CD4-positive, alpha-beta T cell treated with Interleukin-6 at 100 ng/mL for 8 hours (primary cell): ENCODE measurements around the gene ZNF609.

Experiments used
- DNase-seq: peaks from one replicate; pipeline ENCODE4 v3.0.0-alpha.2; 2020; ENCODE audit warnings: mixed read lengths, low spot score

The ZNF609 gene

GRCh38 chr15:64460206-64460723 lies at the start of gene ZNF609:
Gene ZNF609 (plus strand): TSS chr15:64460578. CDS start chr15:64499420, 38,842 bp downstream.
- DNase-seq, result peak; percentile 77

DNA sequence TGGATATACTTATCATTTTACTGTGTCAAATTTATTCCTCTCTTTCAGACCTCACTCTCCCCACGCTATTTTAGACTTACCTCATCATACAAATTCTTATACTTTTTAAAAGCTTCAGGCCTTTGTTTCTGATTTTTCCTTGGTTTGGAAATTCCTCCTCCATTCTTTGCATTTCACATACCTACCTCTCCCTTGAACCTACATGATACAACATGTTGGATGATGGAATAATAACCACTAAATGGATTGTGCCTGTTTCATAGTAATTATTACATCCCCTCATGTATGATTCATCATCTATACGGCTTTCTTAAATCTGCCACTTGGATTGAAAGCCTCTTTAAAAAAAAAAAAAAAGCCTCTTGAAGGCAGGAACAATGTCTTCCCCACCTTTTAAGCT lies 48.2 kb upstream of the ZNF609 start:
- DNase-seq, result no peak

- DNase-seq, result no peak
These were observed 37.7 kb upstream of the ZNF609 start for GRCh38 chr15:64422697-64423096.

DNA sequence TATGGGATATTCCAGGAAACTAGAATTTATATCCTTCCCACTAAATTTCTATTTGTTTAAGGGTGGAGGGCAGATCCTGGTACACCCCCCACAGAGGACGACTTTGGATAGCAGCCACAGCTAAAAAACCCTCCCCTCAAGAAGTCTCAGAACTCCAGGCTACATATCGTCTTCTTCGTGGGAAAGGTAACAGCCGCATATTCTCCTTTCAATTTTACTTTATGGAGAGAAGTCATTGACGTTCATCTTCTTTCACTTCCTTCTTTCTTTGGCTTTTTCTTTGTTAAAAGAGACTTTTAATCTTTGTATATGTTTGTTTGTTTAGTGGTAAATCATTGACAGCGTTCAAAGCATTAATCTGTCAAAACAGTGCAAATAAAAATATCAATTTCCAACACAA lies 36.4 kb upstream of the ZNF609 start:
- no peak for DNase-seq

GRCh38 chr15:64425221-64425620 lies 35.2 kb upstream of the ZNF609 start:
- no peak for DNase-seq

- DNase-seq, result no peak
These were observed 33.4 kb upstream of the ZNF609 start for GRCh38 chr15:64426845-64427465.

DNA sequence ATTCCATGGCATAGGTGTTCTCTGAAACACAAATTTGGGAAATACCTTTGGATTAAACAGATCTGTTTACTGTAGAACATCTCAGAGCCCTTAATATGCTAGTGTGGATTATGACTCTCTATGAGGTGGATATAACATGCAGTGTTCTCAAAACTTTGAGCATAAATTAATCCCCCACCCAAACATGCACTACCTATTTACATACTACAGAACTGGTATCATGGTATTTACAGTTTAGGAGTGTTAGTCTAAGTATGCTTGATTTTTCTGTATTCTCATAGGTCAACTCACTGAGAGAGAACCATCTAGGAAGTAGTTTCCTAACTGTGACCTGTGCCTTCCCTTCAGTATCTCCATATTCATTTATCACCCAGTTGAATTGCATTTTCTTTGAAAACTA lies 30.9 kb upstream of the ZNF609 start:
- DNase-seq, result no peak

DNA sequence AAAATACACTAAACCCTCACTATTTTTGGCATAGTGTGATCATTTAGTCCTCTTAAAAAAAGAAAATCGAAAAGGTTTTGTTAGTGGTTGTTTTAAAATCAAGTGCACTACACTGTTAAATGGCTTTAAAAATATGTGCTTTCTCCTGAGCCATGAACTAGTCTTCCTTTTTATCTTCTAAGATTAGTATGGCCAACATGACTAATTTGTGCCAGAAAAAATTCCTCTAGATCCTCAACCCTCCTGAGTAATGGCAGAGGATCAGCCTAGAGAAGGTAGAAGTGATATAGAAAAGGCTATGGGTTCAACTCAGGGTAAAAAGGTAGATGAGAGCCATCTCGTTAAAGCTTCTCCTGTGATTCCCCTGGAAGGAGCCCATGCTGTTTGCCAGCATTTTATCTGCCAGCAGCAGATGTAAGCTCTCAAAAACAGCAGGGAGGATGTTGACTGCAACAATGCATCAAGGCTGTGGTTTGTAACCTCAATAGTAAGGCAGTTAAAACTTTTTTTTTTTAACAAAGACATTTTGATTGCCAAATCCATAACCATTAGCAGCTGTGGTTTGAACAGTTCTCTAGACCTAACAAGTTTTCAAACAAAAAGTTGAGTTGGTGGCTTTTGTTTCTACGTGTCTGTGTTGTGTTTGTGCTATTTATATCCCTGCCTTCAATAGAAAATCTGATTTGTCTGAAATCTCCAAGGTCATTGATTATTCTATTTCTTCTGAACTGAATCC lies 30.2 kb upstream of the ZNF609 start:
- DNase-seq, result peak; percentile 75

DNA sequence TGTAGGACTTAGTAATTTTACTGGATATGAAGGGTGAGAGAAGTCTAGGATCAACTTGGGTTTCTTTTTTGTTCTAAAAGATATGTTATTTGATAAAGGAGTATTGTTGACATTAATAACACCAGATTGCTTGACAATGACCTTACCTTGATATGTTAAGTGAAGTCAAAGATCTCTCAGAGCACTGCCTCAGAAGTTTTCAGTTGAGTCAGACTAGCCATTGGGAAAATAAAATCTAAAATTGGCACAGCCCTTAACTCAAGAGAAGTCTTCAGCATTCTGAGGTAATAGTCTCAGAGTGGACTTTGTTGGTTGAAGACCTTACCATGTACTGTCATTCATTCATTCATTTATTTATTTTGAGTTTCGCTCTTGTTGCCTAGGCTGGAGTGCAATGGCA lies 22.4 kb upstream of the ZNF609 start:
- DNase-seq, result no peak

DNA sequence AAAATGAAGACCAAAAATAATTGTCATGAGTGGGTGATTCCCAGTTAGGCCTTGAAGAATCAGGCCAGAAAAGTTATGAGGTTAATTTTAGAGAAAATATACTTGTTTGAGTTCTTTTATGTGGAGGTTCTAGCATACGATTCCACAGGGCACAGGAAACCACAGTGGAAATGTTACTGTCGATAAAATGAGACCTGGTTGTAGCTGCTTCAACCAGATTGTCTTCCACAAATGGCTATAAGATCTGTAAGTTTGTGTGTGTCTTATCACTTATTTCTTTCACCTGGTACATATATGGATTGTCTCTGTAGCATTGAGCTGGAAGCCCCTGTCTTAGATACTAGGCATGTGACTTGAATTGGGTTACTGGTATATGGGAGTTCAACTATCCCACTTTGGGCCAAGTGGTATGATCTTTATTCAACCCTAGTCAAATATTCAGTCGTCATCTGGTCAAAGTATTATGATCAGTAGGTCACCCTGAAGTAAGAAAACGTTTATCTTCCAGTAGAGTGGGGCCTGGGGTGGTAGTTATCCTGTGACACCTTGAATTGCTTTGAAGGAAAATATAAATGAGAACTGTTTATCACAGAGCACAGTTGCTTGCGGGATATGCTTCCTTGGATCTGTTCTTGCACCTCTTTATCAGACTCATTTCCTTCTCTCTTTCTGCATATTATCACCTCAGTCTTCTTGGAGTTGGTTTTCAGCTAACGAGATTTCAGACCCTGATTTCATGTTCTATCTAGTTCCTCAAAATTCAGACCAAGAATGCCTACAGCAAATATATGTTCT lies 21.5 kb upstream of the ZNF609 start:
- DNase-seq, result no peak

- no peak for DNase-seq
These were observed 18.5 kb upstream of the ZNF609 start for GRCh38 chr15:64441852-64442251.

DNA sequence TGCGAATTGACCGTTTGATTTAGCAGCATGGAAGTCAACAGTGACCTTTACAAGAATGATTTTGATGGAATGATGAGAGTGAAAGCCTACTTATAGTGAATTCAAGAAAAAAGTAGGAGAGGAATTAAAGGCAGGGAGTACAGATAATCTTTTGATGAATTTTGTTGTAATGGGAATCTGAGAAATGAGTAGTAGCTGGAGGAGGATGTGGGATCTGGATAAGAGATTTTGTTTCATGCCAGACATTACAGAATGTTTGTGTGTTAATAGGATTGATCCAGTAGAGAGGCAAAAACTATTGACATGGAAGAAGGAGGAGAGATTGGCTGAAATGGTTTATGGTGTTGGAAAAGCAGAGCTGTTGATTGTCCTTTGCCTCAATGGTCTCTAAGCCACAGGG lies 17.4 kb upstream of the ZNF609 start:
- DNase-seq, result no peak

DNA sequence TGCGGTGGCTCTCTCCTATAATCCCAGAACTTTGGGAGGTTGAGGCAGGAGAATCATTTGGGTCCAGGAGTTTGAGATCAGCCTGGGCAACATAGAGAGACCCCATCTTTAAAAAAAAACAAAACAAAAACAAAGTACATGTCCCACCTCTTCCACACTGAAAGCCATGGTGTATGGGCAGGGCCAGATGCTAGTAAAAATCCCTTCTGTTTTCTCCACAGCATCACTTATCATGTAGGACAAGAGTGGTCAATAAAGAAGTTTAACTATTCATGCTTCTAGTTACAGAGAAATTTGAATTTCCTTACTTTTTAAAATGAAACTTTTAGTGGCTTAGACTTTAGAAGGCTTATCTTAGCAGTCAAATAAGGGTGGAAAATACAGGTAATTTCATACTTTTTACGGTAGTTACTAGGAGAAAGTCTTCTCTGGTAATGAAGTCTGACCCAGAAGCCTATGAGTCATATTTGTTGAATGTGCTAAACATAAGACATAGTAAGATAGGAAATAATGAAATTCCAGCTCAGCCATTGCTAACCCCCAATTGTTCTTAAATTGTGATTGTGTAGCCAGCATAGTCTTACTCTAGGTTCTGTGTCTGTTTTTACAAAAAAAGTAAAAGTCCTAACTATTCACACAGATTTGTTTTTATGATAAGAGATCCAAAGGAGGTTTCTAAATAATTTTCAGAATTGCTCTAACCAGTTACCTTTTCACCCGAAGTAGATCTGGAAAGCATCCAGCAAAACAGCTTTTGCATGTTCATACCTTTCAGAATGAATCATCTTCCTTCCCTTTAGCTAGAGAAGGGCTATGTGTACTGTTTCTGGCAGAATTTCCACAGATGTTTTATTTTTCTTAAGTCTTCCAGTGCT lies 16.4 kb upstream of the ZNF609 start:
- DNase-seq, result peak; percentile 54

- no peak for DNase-seq
These were observed 15.5 kb upstream of the ZNF609 start for GRCh38 chr15:64444836-64445235.

DNA sequence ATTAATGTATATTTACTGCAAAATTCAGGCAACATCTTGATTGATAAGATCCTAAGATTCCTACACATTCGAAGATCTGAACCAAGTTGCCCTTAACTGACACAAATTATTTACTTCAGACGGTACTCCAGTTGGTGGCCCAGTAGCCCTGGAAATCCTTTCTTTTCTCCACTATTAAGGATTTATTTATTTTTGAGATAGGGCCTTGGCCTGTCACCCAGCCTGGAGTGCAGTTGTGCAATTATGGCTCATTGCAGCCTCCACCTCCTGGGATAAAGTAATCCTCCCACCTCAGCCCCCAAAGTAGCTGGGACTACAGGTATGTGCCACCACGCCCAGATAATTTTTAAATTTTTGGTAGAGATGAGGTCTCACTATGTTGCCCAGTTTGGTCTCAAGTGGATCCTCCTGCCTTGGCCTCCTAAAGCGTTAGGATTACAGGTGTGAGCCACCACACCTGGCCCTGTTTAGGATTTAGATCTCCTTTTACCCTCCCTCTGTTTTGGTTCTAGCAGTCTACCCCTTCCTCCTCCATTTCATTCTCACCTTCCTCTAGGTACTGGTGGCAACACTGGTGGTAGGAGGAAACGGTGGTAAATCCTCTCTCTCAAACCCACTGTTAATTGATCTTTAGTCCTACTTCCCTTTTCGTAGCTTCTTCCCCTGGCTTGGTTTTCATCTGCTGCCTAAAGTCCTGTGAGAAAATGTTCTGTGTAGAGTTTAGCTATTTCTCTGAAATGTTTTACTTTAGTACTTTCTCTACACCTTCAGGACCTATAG lies 12.7 kb upstream of the ZNF609 start:
- DNase-seq, result no peak

GRCh38 chr15:64452988-64453688 lies 7.2 kb upstream of the ZNF609 start:
- DNase-seq, result no peak

GRCh38 chr15:64453689-64454037 lies 6.7 kb upstream of the ZNF609 start:
- no peak for DNase-seq

DNA sequence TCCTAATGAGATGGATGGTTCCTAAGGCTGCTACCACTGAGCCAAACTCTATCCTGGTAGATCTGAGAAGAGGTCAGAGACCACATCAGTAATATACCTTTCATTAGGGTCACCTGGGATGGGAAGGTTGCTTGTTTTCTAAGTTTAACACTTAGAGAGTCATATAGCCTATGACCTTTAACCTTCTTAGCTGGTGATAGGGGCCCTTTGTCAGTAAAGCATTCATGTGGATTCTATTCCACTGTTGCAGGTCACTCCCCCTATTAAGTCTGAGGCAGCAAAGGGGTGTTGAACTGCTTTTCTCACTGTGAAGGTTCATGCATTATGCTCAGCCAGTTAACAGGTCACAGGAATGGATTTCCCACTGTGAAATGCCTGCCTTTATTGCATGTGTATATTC lies 6.1 kb upstream of the ZNF609 start:
- no peak for DNase-seq

DNA sequence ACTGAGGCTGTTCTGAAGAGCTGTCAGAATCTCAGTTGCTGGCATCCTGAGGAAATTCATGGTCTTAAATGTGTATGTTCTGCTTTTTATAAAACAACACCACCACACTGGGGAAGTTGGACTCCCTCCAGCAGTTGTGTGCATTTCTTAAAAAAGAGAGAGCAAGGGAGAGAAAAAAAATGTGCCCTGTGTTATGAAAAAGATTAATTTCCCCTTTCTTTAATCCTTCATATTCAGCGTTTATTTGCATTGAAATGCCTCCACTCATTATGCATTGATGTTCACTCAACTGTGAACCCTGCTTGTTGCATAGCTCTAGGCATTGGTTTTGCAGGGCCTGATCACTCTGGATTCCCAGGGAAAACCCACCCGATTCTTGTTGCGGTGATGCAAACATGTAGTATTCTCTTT lies 4.4 kb upstream of the ZNF609 start:
- peak; percentile 20 for DNase-seq

DNA sequence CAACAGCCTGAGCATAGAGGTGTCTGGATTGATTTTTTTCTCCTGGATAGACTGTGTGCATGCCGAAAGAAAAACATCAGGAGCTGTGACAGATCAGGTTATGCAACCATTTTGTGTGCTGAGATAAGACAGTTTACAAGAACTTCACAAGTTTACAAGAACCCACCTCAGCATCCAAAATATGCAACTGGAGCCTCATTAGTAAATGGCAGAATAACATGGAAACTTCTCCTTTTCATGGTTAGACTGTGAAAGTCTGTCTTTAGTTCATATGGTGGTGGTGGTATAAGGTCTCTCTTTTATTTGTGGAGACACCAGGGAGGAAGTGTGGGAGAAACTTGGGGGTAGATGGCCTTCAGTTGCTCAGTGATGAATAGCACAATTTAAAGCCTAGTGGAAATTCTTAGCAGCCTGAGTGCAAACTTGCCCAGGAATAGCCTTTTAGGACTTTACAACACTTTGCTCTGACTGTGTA lies 3.7 kb upstream of the ZNF609 start:
- no peak for DNase-seq
